K562 (cell line): Measurements from ENCODE around the gene GAS2L2.

Experiments
- MGA ChIP-seq: fragments of 450-650 bp; IDR thresholded peaks from 2 replicates; pipeline ENCODE4 v1.6.1; 2016; ENCODE audit warnings: mild to moderate bottlenecking, moderate library complexity
- ZNF77 ChIP-seq: fragments of 250-450 bp; sonication (Bioruptor Pico); IDR thresholded peaks from 2 replicates; pipeline ENCODE4 v1.5.0; 2020

- TF ChIP-seq ZNF77 (CRISPR knock-in tag) (no peak), MGA (no peak)
Observed at GRCh38 chr17:35726127-35726952, 26.7 kb downstream of the GAS2L2 start.
